SK-N-MC (cell line): Measurements from ENCODE around the gene OR2AG2.

Source experiments
- DNase-seq: peaks from one replicate; pipeline ENCODE4 v3.0.0-alpha.2; 2011; ENCODE audit warnings: low read depth, low spot score
- H3K27ac ChIP-seq: fragments of 200-600 bp; sonication (generic); 2 replicates; pipeline ENCODE4 v1.5.1; 2016; ENCODE audit warnings: mixed run types
- H3K36me3 ChIP-seq: fragments of 200-600 bp; sonication (generic); 2 replicates; pipeline ENCODE4 v1.6.1; 2017; ENCODE audit warnings: antibody characterized with exemption, low read length, mixed read lengths; ENCODE audit not compliant: insufficient read depth
- H3K4me3 ChIP-seq: fragments of 200-600 bp; sonication (generic); 2 replicates; pipeline ENCODE4 v1.5.1; 2016
- H3K9ac ChIP-seq: fragments of 200-600 bp; sonication (generic); 2 replicates; pipeline ENCODE4 v1.8.0; 2017; ENCODE audit warnings: mixed run types, mixed read lengths; ENCODE audit not compliant: insufficient read length
- H3K9me3 ChIP-seq: fragments of 200-600 bp; sonication (generic); 2 replicates; pipeline ENCODE4 v1.6.1; 2017; ENCODE audit warnings: low read depth, mild to moderate bottlenecking, antibody characterized with exemption, low read length, moderate library complexity, mixed read lengths
- EZH2 ChIP-seq: fragments of 200-600 bp; sonication (generic); IDR thresholded peaks from one replicate; pipeline ENCODE4 v1.6.1; 2017; ENCODE audit warnings: antibody characterized with exemption
- FOXP2 ChIP-seq: optimal IDR thresholded peaks from 2 replicates; pipeline ENCODE3; 2011; ENCODE audit warnings: mild to moderate bottlenecking, moderate library complexity; ENCODE audit not compliant: insufficient read depth; ENCODE audit errors: extremely low read length, control extremely low read depth
- POLR2AphosphoS5 ChIP-seq: IDR thresholded peaks from 2 replicates; pipeline ENCODE4 v1.6.1; 2012; ENCODE audit warnings: mild to moderate bottlenecking, low read depth, low read length, borderline replicate concordance

OR2AG2 gene

GRCh38 chr11:6746626-6747025 is 25.1 kb downstream of the OR2AG2 start:
- no peak for DNase-seq
- no peaks in the 10 kb centered on the region for H3K36me3 ChIP-seq
- no peak overlapping the region for H3K27ac ChIP-seq
- no peak overlapping the region for H3K9ac ChIP-seq
- H3K9me3 ChIP-seq = no peaks in the 10 kb centered on the region
- H3K4me3 ChIP-seq = no peak overlapping the region
- TF ChIP-seq EZH2 = no peak
- TF ChIP-seq FOXP2 = no peak
- TF ChIP-seq POLR2AphosphoS5 = no peak

DNA sequence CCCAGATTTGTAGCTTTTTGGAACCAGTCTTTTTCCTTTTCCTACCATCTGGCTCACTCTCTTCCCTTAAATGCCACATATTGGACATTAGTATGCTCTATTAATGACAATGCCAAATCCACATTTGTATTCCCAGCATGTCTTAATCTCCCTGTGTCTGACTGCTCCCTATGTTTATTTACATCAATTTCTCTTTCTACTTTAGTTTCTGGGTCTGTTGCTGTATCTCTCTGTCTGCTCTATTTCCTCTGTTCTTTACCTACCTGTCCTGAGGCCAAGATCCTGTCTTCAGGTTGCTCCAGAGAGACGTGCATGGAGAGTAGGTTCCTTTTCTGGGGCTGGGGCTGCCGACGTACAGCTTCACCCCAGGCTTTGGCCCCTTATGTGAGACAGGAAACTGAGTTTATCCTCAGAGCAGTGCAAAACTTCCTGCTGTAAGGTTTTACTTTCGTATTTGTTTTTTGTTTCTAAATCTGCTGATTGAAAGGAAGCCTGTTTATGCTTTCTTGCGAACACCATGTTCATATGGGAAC is 25.6 kb downstream of the OR2AG2 start:
- no peak for TF ChIP-seq POLR2AphosphoS5
- no peak for TF ChIP-seq EZH2
- no peak for TF ChIP-seq FOXP2
- H3K9me3 ChIP-seq = no peaks in the 10 kb centered on the region
- H3K4me3 ChIP-seq = no peak overlapping the region
- no peak overlapping the region for H3K27ac ChIP-seq
- H3K36me3 ChIP-seq = no peaks in the 10 kb centered on the region
- H3K9ac ChIP-seq = no peak overlapping the region
- no peak for DNase-seq

- Histone ChIP-seq H3K4me3 (no peak overlapping the region), H3K9ac (no peak overlapping the region), H3K9me3 (no peaks in the 10 kb centered on the region), H3K36me3 (no peaks in the 10 kb centered on the region), H3K27ac (no peak overlapping the region)
- DNase-seq = no peak
- no peak for TF ChIP-seq FOXP2
- no peak for TF ChIP-seq EZH2
- no peak for TF ChIP-seq POLR2AphosphoS5
These were observed 26.2 kb downstream of the OR2AG2 start for GRCh38 chr11:6745465-6746015.

DNA sequence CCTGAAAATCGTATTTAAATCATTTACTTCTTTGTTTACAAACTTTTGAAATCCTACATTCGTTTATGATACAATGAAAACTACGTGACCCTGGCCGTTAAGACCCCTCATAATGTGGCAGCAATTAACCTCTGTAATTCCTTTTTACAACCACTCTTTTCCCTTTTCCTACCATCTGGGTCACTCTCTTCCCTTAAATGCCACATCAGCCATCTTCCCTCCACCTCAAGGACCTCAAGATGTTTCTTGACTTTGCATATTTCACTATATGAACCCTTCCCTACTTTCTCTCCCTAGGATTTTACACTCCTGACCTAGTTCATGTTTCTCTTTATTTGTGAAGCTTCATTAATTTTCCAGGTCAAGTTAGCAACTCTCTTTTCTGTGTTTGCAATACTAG is 26.8 kb downstream of the OR2AG2 start:
- Histone ChIP-seq H3K9me3 (no peaks in the 10 kb centered on the region), H3K4me3 (no peak overlapping the region), H3K27ac (no peak overlapping the region), H3K36me3 (no peaks in the 10 kb centered on the region), H3K9ac (no peak overlapping the region)
- TF ChIP-seq FOXP2 = no peak
- TF ChIP-seq EZH2 = no peak
- no peak for TF ChIP-seq POLR2AphosphoS5
- no peak for DNase-seq

- no peak for DNase-seq
- TF ChIP-seq POLR2AphosphoS5 (no peak), FOXP2 (no peak), EZH2 (no peak)
- H3K9ac ChIP-seq = no peak overlapping the region
- H3K9me3 ChIP-seq = no peaks in the 10 kb centered on the region
- H3K27ac ChIP-seq = no peak overlapping the region
- H3K4me3 ChIP-seq = no peak overlapping the region
- H3K36me3 ChIP-seq = no peaks in the 10 kb centered on the region
These were observed 29.5 kb downstream of the OR2AG2 start for GRCh38 chr11:6742260-6742659.

GRCh38 chr11:6738590-6738989 is 33.2 kb downstream of the OR2AG2 start:
- Histone ChIP-seq H3K9ac (no peak overlapping the region), H3K27ac (no peak overlapping the region), H3K4me3 (no peak overlapping the region), H3K9me3 (no peaks in the 10 kb centered on the region), H3K36me3 (no peaks in the 10 kb centered on the region)
- DNase-seq = no peak
- TF ChIP-seq FOXP2 (no peak), EZH2 (no peak), POLR2AphosphoS5 (no peak)

GRCh38 chr11:6737872-6738466 is 33.8 kb downstream of the OR2AG2 start:
- Histone ChIP-seq H3K27ac (no peak overlapping the region), H3K36me3 (no peaks in the 10 kb centered on the region), H3K9me3 (no peaks in the 10 kb centered on the region), H3K9ac (no peak overlapping the region), H3K4me3 (no peak overlapping the region)
- TF ChIP-seq POLR2AphosphoS5 (no peak), FOXP2 (no peak), EZH2 (no peak)
- DNase-seq = no peak

DNA sequence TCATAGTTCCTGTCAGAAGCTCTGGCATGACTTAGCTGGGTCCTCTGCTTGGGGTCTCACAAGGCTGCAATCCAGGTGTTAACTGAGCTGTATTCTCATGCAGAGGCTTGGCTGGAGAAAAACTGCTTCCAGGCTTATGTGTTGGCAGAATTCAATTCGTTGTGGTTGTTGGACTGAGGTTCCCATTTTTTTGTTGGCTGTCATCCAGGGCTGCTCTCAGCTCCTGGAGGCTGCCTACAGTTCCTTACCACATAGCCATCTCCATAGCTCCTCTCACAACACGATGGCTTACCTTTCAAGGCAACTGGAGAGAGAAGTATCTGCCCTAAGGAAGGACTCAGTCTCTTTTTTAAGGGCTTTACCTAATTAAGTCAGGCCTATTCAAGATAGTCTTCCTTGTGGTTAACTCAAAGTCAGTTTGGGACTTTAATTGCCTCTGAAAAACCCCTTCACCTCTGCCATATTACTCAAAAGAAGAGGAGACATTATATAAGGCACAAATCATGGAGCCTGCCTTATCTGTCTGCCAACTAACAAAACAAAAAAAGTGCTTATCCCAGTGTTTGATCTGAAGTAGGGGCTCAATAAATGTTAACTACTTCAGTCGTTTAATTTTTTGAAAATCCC is 35.2 kb downstream of the OR2AG2 start:
- DNase-seq = no peak
- no peak overlapping the region for H3K9ac ChIP-seq

More for the DNA sequence above, 35.2 kb downstream of the OR2AG2 start:
- H3K27ac ChIP-seq = peak overlapping the region; percentile 96
- H3K4me3 ChIP-seq = no peak overlapping the region
- no peaks in the 10 kb centered on the region for H3K9me3 ChIP-seq
- H3K36me3 ChIP-seq = no peaks in the 10 kb centered on the region
- TF ChIP-seq EZH2 (no peak), POLR2AphosphoS5 (no peak), FOXP2 (no peak)
